Retinal pigment epithelial cell (primary cell): ENCODE data around the gene MATCAP1.

ENCODE experiments used
- DNase-seq: peaks from one replicate; pipeline ENCODE4 v3.0.0-alpha.2; 2010; ENCODE audit warnings: low read depth
- H3K4me3 ChIP-seq: 2 replicates; pipeline ENCODE4 v1.5.1; 2011; ENCODE audit warnings: mild to moderate bottlenecking, low read length, control low read depth, moderate library complexity
- TF ChIP-seq, protein P1 (sequence below): conservative IDR thresholded peaks from 2 replicates; pipeline ENCODE4 v1.5.1; 2011; ENCODE audit warnings: low read depth, low read length, control low read depth, inconsistent platforms

Gene MATCAP1

DNA sequence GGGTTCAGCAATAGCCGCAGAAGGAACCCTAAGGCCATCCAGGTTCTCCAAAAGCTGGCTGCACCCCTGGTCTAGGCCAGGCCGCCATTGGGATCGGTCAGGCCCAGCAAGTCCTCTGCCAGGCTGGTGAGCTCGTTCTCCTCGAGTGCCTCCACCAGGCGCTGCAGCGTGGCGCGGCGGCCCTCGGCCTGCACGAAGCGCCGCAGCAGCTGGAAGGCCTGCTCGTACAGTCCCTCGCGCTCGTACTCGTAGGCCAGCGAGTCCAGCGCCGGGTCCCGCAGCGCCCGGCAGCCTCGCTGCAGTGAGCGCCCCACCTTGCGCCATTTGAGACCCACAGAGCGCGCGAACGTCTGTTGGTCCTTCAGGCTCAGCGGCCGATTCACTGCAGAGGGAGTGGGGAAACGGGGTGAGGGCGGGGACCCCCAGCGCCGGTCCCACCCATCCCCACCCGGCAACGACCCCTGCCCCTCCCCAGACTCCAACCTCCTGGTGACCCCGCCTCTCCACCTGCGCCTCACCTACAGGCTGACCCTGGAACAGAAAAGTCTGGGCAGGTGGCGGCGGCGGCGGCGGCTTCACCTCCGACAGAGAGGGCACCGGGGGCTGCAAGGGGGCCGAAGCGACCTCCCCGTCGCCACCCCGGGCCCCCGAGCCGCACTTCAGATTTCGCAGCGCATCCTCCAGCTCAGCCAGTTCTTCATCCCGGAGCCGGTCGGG, 29.0 kb downstream of the MATCAP1 start:
- H3K4me3 ChIP-seq, result peak overlapping the region; percentile 20
- TF ChIP-seq, protein P1, sequence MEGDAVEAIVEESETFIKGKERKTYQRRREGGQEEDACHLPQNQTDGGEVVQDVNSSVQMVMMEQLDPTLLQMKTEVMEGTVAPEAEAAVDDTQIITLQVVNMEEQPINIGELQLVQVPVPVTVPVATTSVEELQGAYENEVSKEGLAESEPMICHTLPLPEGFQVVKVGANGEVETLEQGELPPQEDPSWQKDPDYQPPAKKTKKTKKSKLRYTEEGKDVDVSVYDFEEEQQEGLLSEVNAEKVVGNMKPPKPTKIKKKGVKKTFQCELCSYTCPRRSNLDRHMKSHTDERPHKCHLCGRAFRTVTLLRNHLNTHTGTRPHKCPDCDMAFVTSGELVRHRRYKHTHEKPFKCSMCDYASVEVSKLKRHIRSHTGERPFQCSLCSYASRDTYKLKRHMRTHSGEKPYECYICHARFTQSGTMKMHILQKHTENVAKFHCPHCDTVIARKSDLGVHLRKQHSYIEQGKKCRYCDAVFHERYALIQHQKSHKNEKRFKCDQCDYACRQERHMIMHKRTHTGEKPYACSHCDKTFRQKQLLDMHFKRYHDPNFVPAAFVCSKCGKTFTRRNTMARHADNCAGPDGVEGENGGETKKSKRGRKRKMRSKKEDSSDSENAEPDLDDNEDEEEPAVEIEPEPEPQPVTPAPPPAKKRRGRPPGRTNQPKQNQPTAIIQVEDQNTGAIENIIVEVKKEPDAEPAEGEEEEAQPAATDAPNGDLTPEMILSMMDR, result no peak
- DNase-seq, result no peak

DNA sequence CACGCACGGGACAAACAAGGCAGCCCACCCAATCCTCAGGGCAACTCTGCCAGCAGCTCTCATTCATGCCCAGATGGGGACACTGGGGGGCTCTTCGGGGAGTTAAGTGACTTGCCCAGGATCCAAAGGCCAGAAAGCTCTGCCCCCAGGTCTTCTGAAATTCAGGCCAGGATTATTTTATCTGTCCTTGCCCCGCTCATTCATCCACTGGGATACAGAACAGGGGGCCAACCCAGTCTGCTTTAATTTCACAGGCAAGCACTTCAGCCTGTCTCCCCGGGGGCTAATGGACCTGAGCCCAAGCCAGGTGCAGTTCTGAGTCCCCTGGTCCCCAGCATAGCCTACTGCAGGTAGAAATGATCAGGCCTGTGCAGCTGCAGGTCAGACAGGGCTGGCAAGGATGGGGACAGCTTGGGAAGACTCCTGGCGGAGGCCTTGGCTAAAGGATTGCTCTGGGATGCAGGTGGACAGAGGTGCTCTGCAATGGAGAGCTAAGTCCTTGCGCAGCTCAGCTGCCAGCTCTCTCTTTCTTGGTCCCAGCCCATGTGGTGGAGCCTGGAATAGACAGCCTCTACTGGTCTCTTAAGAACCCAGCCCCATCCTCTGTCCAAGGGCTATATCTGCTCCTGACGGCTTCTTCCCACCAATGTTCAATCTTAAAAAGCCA, 32.2 kb downstream of the MATCAP1 start:
- TF ChIP-seq, protein P1, result no peak
- H3K4me3 ChIP-seq, result no peak overlapping the region
- no peak for DNase-seq

DNA sequence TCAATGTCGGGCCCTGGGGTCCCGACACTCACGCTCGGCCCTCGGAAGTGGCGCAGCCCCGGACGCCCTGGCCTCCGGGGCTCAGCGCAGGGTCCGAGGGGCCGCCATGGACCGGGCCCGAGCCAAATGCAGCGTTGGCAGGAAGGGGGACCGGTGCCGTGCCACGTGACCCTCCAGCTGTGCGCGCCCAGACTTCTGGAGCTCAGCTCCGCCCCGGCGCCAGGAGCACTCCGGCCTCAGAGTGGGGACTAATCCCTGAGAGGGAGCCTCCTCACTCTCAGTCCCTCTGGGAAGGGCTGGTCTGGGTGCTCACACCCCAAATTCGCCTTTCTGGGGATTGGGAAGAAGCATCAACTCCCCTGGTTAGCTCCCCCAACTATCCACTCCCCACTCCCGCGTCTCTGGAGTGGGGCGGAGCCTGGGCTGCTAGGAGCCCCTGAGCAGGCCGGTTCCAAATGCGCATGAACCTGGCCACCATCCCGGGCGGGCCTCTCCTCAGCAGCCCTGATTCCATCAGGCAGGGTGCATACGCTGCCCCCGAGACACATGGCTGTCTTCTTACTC, 32.8 kb downstream of the MATCAP1 start, which contains the start of gene B3GNT9:
TSS of gene B3GNT9 (minus strand) at position 166 of the 564 bp plus-strand sequence. CDS start 513 bp downstream, outside the sequence.
- TF ChIP-seq, protein P1, result no peak
- peak within 1 kb of the TSS; percentile 53 for H3K4me3 ChIP-seq
- no peak for DNase-seq

DNA sequence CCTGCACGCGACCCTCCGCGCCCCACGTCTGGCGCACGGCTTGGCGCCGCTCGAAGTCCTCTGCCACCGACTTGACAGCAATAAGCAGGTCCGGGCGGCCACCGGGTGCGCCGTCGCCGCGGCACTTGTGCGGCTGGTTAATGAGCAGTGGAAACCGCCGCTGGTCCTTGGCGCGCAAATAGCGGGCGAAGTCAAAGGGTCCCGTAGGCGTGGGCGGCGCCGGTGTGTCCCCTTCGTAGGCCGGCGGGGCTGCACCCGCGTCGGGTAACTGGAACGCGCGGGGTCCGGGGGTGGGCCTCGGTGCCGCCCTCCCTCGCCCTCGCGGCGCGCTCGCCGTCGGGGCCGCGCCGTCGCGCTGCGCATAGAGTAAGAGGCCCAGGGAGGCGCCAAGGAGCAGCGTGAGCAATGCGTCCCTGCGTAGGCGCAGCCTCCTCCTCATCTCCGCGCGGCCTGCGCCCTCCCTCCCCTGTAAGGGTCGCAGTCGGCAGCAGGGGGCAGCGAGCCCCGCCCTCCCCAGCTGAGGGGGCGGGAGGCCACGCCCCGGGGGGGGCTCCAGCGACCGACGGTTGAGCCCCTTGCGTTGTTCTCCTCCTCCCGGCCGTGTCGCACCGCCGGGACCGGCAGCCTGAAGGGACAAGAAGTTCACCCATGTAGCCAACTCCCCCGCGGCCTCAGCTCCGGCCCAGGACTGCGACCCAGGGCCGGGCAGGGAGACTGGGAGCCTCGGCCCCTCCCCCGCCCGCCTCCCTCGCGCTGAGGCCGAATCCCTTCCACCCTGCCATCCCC, 33.5 kb downstream of the MATCAP1 start:
- H3K4me3 ChIP-seq, result peak overlapping the region; percentile 53
- no peak for DNase-seq
- TF ChIP-seq, protein P1, result no peak

DNA sequence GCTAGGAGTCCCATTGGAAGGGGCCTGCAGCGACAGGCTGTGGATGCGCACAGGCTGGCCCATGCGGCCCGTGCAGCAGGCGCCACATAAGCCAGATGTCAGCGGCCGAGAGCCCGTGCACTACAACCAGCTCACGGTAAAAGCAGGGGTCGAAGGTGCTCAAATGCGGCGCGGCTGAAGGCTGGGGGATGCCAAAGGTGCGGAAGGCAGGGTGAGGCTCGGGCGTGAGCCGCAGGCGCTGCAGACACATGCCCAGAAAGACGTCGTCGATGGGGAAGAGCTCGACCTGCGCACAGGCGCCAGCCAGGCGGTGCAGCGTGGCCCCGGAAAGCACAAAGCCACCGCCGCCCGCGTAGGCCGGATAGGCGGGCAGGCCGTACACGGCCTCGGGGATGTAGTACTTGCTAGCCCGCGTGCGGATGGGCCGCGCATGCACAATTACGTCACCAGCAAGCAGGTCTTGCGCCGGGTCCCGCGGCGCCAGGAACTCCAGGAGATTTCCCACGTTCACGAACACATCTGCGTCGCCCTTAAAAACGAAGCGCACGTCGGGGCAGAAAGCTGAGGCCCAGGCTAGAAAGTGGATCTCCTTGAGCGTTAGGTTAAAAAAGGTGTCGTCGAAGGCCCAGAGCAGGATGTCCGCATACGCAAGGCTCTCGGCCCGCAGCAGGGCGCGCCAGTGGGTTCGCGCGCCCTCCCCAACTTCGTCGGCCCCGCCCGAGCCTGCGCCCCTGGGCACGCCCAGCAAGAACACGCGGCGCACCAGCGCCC, 34.3 kb downstream of the MATCAP1 start:
- no peak overlapping the region for H3K4me3 ChIP-seq
- DNase-seq, result no peak
- TF ChIP-seq, protein P1, result no peak

DNA sequence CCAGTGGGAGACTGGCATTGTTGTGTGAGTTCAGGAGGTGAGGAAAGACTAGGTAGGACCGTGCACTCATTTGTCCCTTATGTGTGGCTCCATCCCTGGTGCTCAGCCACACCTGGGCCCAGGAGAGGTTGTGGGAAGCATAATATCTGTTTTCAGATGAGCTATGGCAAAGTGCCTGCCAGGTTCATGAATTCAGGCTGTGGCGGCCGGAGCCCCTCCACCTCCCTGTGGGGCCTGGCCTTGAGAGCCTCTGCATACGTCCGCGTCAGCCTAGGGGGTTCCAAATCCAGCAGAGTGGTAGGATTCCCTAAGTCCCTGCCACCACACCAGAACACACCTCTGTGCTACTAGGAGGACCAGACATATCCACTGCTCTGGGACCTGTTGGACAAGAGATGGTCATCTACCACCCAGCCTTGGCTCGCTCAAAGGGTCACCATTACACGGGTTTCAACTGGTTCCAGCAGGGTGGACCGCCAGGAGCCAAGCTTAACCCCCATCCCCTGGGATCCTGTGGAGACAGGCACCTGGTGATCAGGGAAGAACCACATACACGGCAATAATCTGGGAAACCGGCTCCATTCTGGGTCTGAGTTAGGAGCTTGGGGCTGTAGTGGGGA, 35.0 kb downstream of the MATCAP1 start:
- DNase-seq, result no peak

More for the DNA sequence above, 35.0 kb downstream of the MATCAP1 start:
- TF ChIP-seq, protein P1, result no peak
- H3K4me3 ChIP-seq, result no peak overlapping the region
